H1 (cell line): Measurements from ENCODE around the gene HACL1. TPM values are rescaled to one million over a fixed set of nuclear protein-coding genes. Genes with fewer than 3 reads are reported as not detected.

Experiments
- CTCF ChIA-PET: fragments of 300-600 bp; sonication (Branson Sonifier 250); formaldehyde crosslinking; loops from one replicate; lab custom pipeline; 2021; ENCODE audit not compliant: partially characterized antibody; lab: Charles Lee
- POLR2A ChIA-PET: fragments of 300-600 bp; sonication (Branson Sonifier 250); formaldehyde crosslinking; loops from one replicate; lab custom pipeline; 2021; ENCODE audit warnings: inconsistent platforms; ENCODE audit not compliant: partially characterized antibody; lab: Charles Lee
- DNase-seq, 2 experiments: peaks; one replicate each; pipeline versions ENCODE4 v3.0.0 to v3.0.0-alpha.2; 2010 to 2022; ENCODE audit warnings: low spot score in 2 of 2, low read depth in 1 of 2, mixed read lengths in 1 of 2
- FAIRE-seq: peaks from 2 replicates; lab custom pipeline; 2011; peaks lifted over from hg19 to GRCh38; lab: Jason Lieb, UNC
- H2AFZ ChIP-seq: 2 replicates; pipeline ENCODE4 v1.8.1; 2012; ENCODE audit warnings: low read length, inconsistent platforms
- H2AK5ac ChIP-seq: 2 replicates; pipeline ENCODE4 v1.6.1; 2013; ENCODE audit warnings: low read depth, low read length
- H2BK120ac ChIP-seq: replicated peaks from 2 replicates; pipeline ENCODE3; 2013; ENCODE audit warnings: low read depth, low read length, inconsistent platforms
- H2BK12ac ChIP-seq: 2 replicates; pipeline ENCODE4 v1.6.1; 2013; ENCODE audit warnings: low read depth, low read length
- H2BK15ac ChIP-seq: 2 replicates; pipeline ENCODE4 v1.6.1; 2013; ENCODE audit warnings: low read length
- H2BK20ac ChIP-seq: 2 replicates; pipeline ENCODE4 v1.6.1; 2013; ENCODE audit warnings: low read length
- H2BK5ac ChIP-seq: 2 replicates; pipeline ENCODE4 v1.6.1; 2013; ENCODE audit warnings: low read depth, low read length
- H3K14ac ChIP-seq: 2 replicates; pipeline ENCODE4 v1.6.1; 2013; ENCODE audit warnings: inconsistent platforms; ENCODE audit not compliant: insufficient read length
- H3K18ac ChIP-seq: 2 replicates; pipeline ENCODE4 v1.6.1; 2013; ENCODE audit warnings: low read length; ENCODE audit errors: extremely low read depth
- H3K23ac ChIP-seq: 2 replicates; pipeline ENCODE4 v1.6.1; 2013; ENCODE audit warnings: inconsistent platforms; ENCODE audit not compliant: insufficient read length
- H3K23me2 ChIP-seq: 2 replicates; pipeline ENCODE4 v1.6.1; 2013; ENCODE audit warnings: low read depth, low read length
- H3K27ac ChIP-seq: 2 replicates; pipeline ENCODE4 v1.6.1; 2011; ENCODE audit warnings: low read depth, low read length, inconsistent platforms
- H3K27me3 ChIP-seq, 4 experiments: replicated peaks in 1 of 4; 1 replicate in 1 of 4; 2 replicates in 3 of 4; pipeline versions ENCODE4 v1.6.1 to v1.8.1; 2011 to 2013; ENCODE audit warnings: low read length in 3 of 4, mild to moderate bottlenecking in 3 of 4, inconsistent platforms in 2 of 4, mixed read lengths in 2 of 4, moderate library complexity in 1 of 4; ENCODE audit not compliant: control insufficient read depth in 3 of 4, insufficient read depth in 3 of 4; ENCODE audit errors: extremely low read depth in 1 of 4
- H3K36me3 ChIP-seq, 4 experiments: 2 replicates each; pipeline versions ENCODE4 v1.6.1 to v1.8.1; 2011 to 2013; ENCODE audit warnings: mild to moderate bottlenecking in 4 of 4, low read length in 3 of 4, moderate library complexity in 2 of 4, control low read depth in 1 of 4, inconsistent platforms in 1 of 4; ENCODE audit not compliant: insufficient read depth in 4 of 4, control insufficient read depth in 2 of 4
- H3K4ac ChIP-seq: replicated peaks from 2 replicates; pipeline ENCODE3; 2013; ENCODE audit warnings: low read length, low read depth, mixed read lengths, inconsistent platforms; ENCODE audit not compliant: insufficient read length
- H3K4me1 ChIP-seq, 4 experiments: replicated peaks in 1 of 4; 1 replicate in 1 of 4; 2 replicates in 3 of 4; pipeline versions ENCODE4 v1.6.1 to v1.8.1; 2011 to 2013; ENCODE audit warnings: low read length in 3 of 4, inconsistent platforms in 2 of 4, mixed read lengths in 1 of 4; ENCODE audit not compliant: insufficient read depth in 4 of 4, control insufficient read depth in 3 of 4
- H3K4me2 ChIP-seq, 2 experiments: 2 replicates each; pipeline versions ENCODE4 v1.6.1 to v1.8.1; 2011 to 2013; ENCODE audit warnings: low read depth in 2 of 2, low read length in 2 of 2, control low read depth in 1 of 2, inconsistent platforms in 1 of 2, mild to moderate bottlenecking in 1 of 2; ENCODE audit not compliant: insufficient read depth in 1 of 2
- H3K4me3 ChIP-seq, 4 experiments: fragments of 200-600, 300-600 bp in 1 of 4; sonication (generic), shearing (Covaris generic), sonication (Bioruptor Twin) in 1 of 4; 2 replicates each; pipeline versions ENCODE4 v1.5.1 to v1.8.1; 2011 to 2016; ENCODE audit warnings: low read length in 4 of 4, low read depth in 3 of 4, control low read depth in 2 of 4, inconsistent platforms in 2 of 4, mild to moderate bottlenecking in 2 of 4, mixed read lengths in 1 of 4, moderate library complexity in 1 of 4; ENCODE audit not compliant: insufficient read depth in 2 of 4; ENCODE audit errors: extremely low read depth in 1 of 4
- H3K56ac ChIP-seq: replicated peaks from 2 replicates; pipeline ENCODE3; 2013; ENCODE audit warnings: low read depth, mild to moderate bottlenecking, mixed read lengths, low read length, inconsistent platforms; ENCODE audit not compliant: insufficient read length
- H3K79me1 ChIP-seq: 2 replicates; pipeline ENCODE4 v1.6.1; 2013; ENCODE audit warnings: low read depth, low read length, control low read depth
- H3K79me2 ChIP-seq, 2 experiments: 2 replicates each; pipeline versions ENCODE4 v1.6.1 to v1.8.1; 2012 to 2013; ENCODE audit warnings: low read length in 2 of 2, mild to moderate bottlenecking in 2 of 2, inconsistent platforms in 1 of 2; ENCODE audit not compliant: insufficient read depth in 2 of 2, control insufficient read depth in 1 of 2
- H3K9ac ChIP-seq, 4 experiments: replicated peaks in 1 of 4; 1 replicate in 1 of 4; 2 replicates in 3 of 4; pipeline versions ENCODE4 v1.6.1 to v1.8.1; 2011 to 2013; ENCODE audit warnings: low read depth in 3 of 4, low read length in 3 of 4, control low read depth in 2 of 4, mild to moderate bottlenecking in 2 of 4, moderate library complexity in 2 of 4, inconsistent platforms in 1 of 4; ENCODE audit errors: extremely low read depth in 1 of 4
- H3K9me3 ChIP-seq, 2 experiments: 2 replicates each; pipeline versions ENCODE4 v1.6.1 to v1.8.1; 2012 to 2013; ENCODE audit warnings: mild to moderate bottlenecking in 2 of 2, moderate library complexity in 2 of 2, control low read depth in 1 of 2, inconsistent platforms in 1 of 2, low read depth in 1 of 2, low read length in 1 of 2, mixed read lengths in 1 of 2; ENCODE audit not compliant: insufficient read depth in 2 of 2
- H4K20me1 ChIP-seq, 2 experiments: replicated peaks in 1 of 2; 2 replicates each; pipeline versions ENCODE3 to v1.8.1; 2011 to 2013; ENCODE audit warnings: inconsistent platforms in 2 of 2, low read length in 2 of 2, mild to moderate bottlenecking in 1 of 2; ENCODE audit not compliant: insufficient read depth in 2 of 2, control insufficient read depth in 1 of 2
- H4K5ac ChIP-seq: 2 replicates; pipeline ENCODE4 v1.6.1; 2013; ENCODE audit warnings: low read length, low read depth, mixed read lengths, inconsistent platforms; ENCODE audit not compliant: insufficient read length
- H4K8ac ChIP-seq: 2 replicates; pipeline ENCODE4 v1.8.0; 2013; ENCODE audit warnings: mild to moderate bottlenecking, moderate library complexity, low read length, inconsistent platforms; ENCODE audit not compliant: insufficient read depth; ENCODE audit errors: extremely low read depth
- H4K91ac ChIP-seq: replicated peaks from 2 replicates; pipeline ENCODE3; 2013; ENCODE audit warnings: low read length, mixed read lengths, inconsistent platforms; ENCODE audit not compliant: insufficient read length
- CTCF ChIP-seq, 3 experiments: IDR thresholded peaks; 1 replicate in 2 of 3; 2 replicates in 1 of 3; pipeline versions ENCODE4 v1.5.1 to v1.6.1; 2011; ENCODE audit warnings: low read length in 3 of 3, mild to moderate bottlenecking in 3 of 3, inconsistent platforms in 2 of 3, low read depth in 1 of 3, moderate library complexity in 1 of 3; ENCODE audit not compliant: insufficient read depth in 1 of 3; ENCODE audit errors: control extremely low read depth in 1 of 3
- FOSL1 ChIP-seq: IDR thresholded peaks from 2 replicates; pipeline ENCODE4 v1.6.1; 2011; ENCODE audit warnings: mild to moderate bottlenecking, low read depth, low read length, moderate library complexity; ENCODE audit not compliant: insufficient read depth
- HDAC6 ChIP-seq: IDR thresholded peaks from one replicate; pipeline ENCODE4 v1.7.1; 2012; ENCODE audit warnings: low read depth, mild to moderate bottlenecking, inconsistent platforms, low read length, moderate library complexity
- KDM4A ChIP-seq: IDR thresholded peaks from one replicate; pipeline ENCODE4 v1.7.1; 2012; ENCODE audit warnings: low read depth, mild to moderate bottlenecking, moderate library complexity, low read length, inconsistent platforms; ENCODE audit not compliant: severe bottlenecking
- RBBP5 ChIP-seq: IDR thresholded peaks from 2 replicates; pipeline ENCODE4 v1.7.1; 2012; ENCODE audit warnings: low read depth, mild to moderate bottlenecking, inconsistent platforms, low read length, moderate library complexity, borderline replicate concordance
- SAP30 ChIP-seq: fragments of 300-600 bp; sonication (generic); IDR thresholded peaks from 2 replicates; pipeline ENCODE4 v1.7.1; 2012; ENCODE audit warnings: low read length, moderate library complexity, mild to moderate bottlenecking, inconsistent platforms; ENCODE audit not compliant: insufficient read depth, insufficient replicate concordance
- SIN3A ChIP-seq, 2 experiments: IDR thresholded peaks in 1 of 2; conservative IDR thresholded peaks in 1 of 2; 2 replicates each; pipeline ENCODE4 v1.6.1; 2011 to 2012; ENCODE audit warnings: low read length in 2 of 2, improper control_type of control experiment in 1 of 2, low read depth in 1 of 2, mild to moderate bottlenecking in 1 of 2
- SIX5 ChIP-seq: IDR thresholded peaks from 2 replicates; pipeline ENCODE4 v1.6.1; 2011; ENCODE audit warnings: mild to moderate bottlenecking, low read depth, low read length
- WGBS, 2 experiments: shearing (Covaris generic) in 1 of 2; methylation state at CpG; one replicate each; pipeline versions ENCODE4 v1.1.6 to v1.1.7; 2013 to 2015; ENCODE audit warnings: low lambda C conversion rate in 2 of 2, mixed read lengths in 2 of 2, inconsistent platforms in 1 of 2, low coverage in 1 of 2, missing lambda C conversion rate in 1 of 2; ENCODE audit not compliant: insufficient replicate concordance in 2 of 2, insufficient coverage in 1 of 2, insufficient read length in 1 of 2; ENCODE audit errors: extremely low coverage in 1 of 2, missing lambda C conversion rate in 1 of 2; 5-methylcytosine and 5-hydroxymethylcytosine counted together
- polyA plus RNA-seq, 7 experiments: library from polyadenylated mRNA; depleted of rRNA in 3 of 7; stranded (reverse) in 5 of 7; unstranded in 2 of 7; fragments of >200 nt in 5 of 7; fragments of 200-250 nt in 2 of 7; gene quantifications; 1 replicate in 5 of 7; 2 replicates in 1 of 7; 4 replicates in 1 of 7; pipeline versions ENCODE4 v1.2.1 to v1.2.3, GENCODE V29; 2011 to 2013; ENCODE audit warnings: missing spikeins in 2 of 7, mixed read lengths in 2 of 7
- total RNA-seq: library from RNA; stranded (reverse); fragmentation: NEBNext Ultra II Directional; extraction: Animal tissue kit (Norgen Biotek cat#: 25700); gene quantifications from 2 replicates; pipeline ENCODE4 v1.2.1, GENCODE V29; 2021

Gene HACL1
- total and polyA plus RNA-seq, 2 of the 8 experiments (the other 6 are each of a cell fraction or from before 2014, with no cell fraction given), result 38.2 to 46.0 TPM

GRCh38 chr3:15513810-15514662, 87.3 kb downstream of the HACL1 start:
- Histone ChIP-seq H3K4ac (no peak overlapping the region), H2AK5ac (no peak overlapping the region), H2AFZ (no peak overlapping the region), H3K36me3 (no peaks in the 10 kb centered on the region), H3K27ac (no peak overlapping the region), H3K18ac (no peak overlapping the region), H3K4me3 (no peak overlapping the region), H3K27me3 (no peaks in the 10 kb centered on the region), H2BK15ac (no peak overlapping the region), H3K79me1 (no peaks in the 10 kb centered on the region; the same call in 1 of the 2 replicates), H3K9ac (no peak overlapping the region), H3K9me3 (no peaks in the 10 kb centered on the region), H4K91ac (no peak overlapping the region), H3K56ac (no peak overlapping the region), H3K79me2 (no peaks in the 10 kb centered on the region), H3K23ac (no peak overlapping the region), H2BK120ac (no peak overlapping the region), H2BK5ac (no peak overlapping the region), H4K8ac (no peak overlapping the region), H4K20me1 (no peaks in the 10 kb centered on the region), H3K23me2 (no peaks in the 10 kb centered on the region), H3K4me2 (no peak overlapping the region), H2BK12ac (no peak overlapping the region), H2BK20ac (no peak overlapping the region), H3K4me1 (0 out of 7 replicates have a peak, but pooled peaks cover 0 to 2% (median 0%) of the 10 kb centered on the region in 4 experiments), H3K14ac (no peak overlapping the region), H4K5ac (no peak overlapping the region)
- FAIRE-seq, result no peak
- no peak for DNase-seq
- ChIA-PET POLR2A (interaction anchor here (0.6 kb wide), 2 partner anchors 17 to 82 kb away, joined by 3 read pairs; no protein-coding TSS in a partner anchor), CTCF (interaction anchor here (0.8 to 3.5 kb wide), 4 partner anchors 8 to 44 kb away, joined by 3 to 15 read pairs (median 7); no protein-coding TSS in a partner anchor)
- 81% methylated on average over 5 of the region's 5 CpGs; no CpG with 5 or more reads in 1 of the 2 experiments for WGBS, 2 experiments
- no peak for TF ChIP-seq FOSL1
- TF ChIP-seq SAP30, result no peak
- no peak for TF ChIP-seq KDM4A
- no peak for TF ChIP-seq CTCF (IDR thresholded peaks at IDR 0.05; ENCODE audit: control extremely low read depth in 1 of 3, insufficient read depth in 1 of 3, low read depth in 1 of 3, low read length in 3 of 3)
- TF ChIP-seq SIX5, result no peak
- TF ChIP-seq SIN3A (conservative IDR thresholded peaks at IDR 0.05 in 1 of 2, IDR thresholded peaks at IDR 0.05 in 1 of 2; ENCODE audit: low read depth in 1 of 2, low read length in 2 of 2), result no peak
- TF ChIP-seq RBBP5, result no peak
- TF ChIP-seq HDAC6, result no peak
